ENCODE results near the gene MEGF9.
"Not testable (repeated sequence)": the region's sequence is repeated elsewhere in the genome, so short reads cannot be mapped to it uniquely, and the experiment has no call there.

MEGF9 gene

GRCh38 chr9:120714088-120714845 is at the start of gene MEGF9:
MEGF9 (minus strand) TSS chr9:120714470; CDS start chr9:120714358, 112 bp downstream.
- DNase-seq (ENCODE audit: low spot score) (peak; percentile 94), FAIRE-seq (peak; percentile 17)

DNA sequence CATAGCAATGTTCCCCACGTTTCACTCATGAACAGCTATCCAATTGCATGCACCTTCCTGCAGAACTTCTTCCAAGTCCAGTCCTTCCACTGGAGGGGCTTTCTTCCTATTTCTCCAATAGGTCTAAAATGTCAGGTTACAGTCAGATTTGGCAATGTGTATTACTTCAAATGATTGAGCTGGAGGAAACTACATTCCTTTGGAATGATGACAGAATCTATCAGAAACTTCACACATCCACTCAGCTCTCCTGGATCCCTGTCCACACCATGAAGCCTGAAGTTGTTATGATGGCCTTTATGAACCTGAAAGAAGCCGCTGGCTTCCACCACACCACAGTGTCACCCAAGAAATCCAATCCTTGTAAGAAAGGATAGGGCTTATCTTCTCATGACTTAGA is 46.7 kb upstream of the MEGF9 start:
- DNase-seq (ENCODE audit: low spot score) (no peak), FAIRE-seq (no peak)

- no peak for DNase-seq (ENCODE audit: low spot score)
- no peak for FAIRE-seq
Observed at GRCh38 chr9:120759755-120760400, 45.6 kb upstream of the MEGF9 start.

GRCh38 chr9:120758544-120758943 is 44.3 kb upstream of the MEGF9 start:
- FAIRE-seq = no peak
- DNase-seq (ENCODE audit: low spot score) = no peak

- no peak for FAIRE-seq
- no peak for DNase-seq (ENCODE audit: low spot score)
Observed at GRCh38 chr9:120757026-120757913, 43.0 kb upstream of the MEGF9 start.

DNA sequence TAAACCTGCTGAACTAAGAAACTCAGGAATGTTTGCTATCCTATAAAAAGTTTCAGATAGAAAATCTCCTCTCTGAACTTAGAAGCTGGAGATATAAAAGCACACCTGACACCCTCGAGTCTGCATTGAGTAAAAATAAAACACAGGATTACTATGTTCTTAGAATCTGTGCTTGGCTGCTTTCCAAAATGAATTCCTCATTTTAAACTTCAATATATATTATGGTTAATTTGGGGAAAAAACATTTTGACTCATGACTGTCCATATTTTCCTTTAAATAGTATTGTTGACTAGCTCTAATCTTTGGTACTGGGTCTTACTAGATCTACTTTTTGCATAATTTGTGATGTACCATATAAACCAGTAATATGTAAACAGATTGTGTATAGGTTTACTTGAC is 42.3 kb upstream of the MEGF9 start:
- DNase-seq (ENCODE audit: low spot score) (no peak), FAIRE-seq (no peak)

DNA sequence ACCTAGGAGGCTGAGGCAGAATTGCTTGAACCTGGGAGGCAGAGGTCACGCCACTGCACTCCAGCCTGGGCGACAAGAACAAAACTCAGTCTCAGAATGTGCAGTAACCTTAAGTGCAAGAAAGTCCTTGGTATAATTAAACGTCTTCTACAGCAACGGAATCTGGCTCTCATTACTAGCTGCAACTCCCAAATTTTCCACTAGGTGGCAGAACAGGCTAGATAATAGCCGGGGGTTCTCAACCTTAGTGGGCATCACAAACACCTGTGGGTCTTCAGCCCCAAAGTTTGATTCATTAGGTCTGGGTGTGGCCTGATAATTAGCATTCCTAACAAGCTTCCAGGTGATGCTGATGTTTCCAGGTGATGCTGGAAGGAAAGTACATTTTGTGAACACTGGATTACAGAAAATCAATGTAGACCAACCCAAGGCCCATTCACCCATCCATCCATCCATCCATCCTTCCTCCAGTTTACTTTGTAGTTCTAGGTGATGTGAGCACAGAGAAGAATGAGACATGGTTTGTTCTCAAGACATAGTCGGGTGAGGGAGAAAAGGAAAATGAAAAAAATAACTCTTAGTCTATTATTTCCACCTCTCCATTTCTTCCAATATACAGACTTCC is 41.7 kb upstream of the MEGF9 start:
- FAIRE-seq (peak; percentile 37), DNase-seq (ENCODE audit: low spot score) (peak; percentile 34)

GRCh38 chr9:120755044-120755443 is 40.8 kb upstream of the MEGF9 start:
- DNase-seq (ENCODE audit: low spot score) (no peak), FAIRE-seq (no peak)

- no peak for FAIRE-seq
- DNase-seq (ENCODE audit: low spot score) = no peak
Observed at GRCh38 chr9:120750421-120750820, 36.2 kb upstream of the MEGF9 start.

GRCh38 chr9:120746366-120746765 is 32.1 kb upstream of the MEGF9 start:
- DNase-seq (ENCODE audit: low spot score) = not testable (repeated sequence)

GRCh38 chr9:120745278-120745677 is 31.0 kb upstream of the MEGF9 start:
- DNase-seq (ENCODE audit: low spot score) = no peak
- no peak for FAIRE-seq

More at GRCh38 chr9:120746366-120746765, 32.1 kb upstream of the MEGF9 start:
- not testable (repeated sequence) for FAIRE-seq

GRCh38 chr9:120742951-120743416 is 28.7 kb upstream of the MEGF9 start:
- peak; percentile 25 for DNase-seq (ENCODE audit: low spot score)
- FAIRE-seq = no peak

DNA sequence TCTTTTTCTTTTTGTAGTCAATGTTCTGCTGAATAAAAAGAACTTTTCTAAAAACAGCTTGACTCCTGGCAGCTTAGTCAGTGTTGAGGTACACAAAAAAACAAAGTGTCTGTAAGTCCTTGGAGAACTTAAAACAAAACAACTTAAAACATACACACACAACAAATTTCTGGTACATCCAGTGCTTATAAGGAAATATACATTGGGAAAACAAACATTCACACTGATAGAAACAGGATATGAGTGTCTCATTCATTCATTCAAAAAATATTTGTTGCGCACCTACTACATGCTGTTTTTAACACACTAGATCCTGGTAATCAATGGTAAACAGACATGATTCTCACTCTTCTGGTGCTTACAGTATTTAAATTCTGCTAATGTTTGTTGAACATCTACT is 27.4 kb upstream of the MEGF9 start:
- no peak for FAIRE-seq

GRCh38 chr9:120741191-120741590 is 26.9 kb upstream of the MEGF9 start:
- no peak for DNase-seq (ENCODE audit: low spot score)
- no peak for FAIRE-seq

More for the DNA sequence above, 27.4 kb upstream of the MEGF9 start:
- DNase-seq (ENCODE audit: low spot score) = no peak

DNA sequence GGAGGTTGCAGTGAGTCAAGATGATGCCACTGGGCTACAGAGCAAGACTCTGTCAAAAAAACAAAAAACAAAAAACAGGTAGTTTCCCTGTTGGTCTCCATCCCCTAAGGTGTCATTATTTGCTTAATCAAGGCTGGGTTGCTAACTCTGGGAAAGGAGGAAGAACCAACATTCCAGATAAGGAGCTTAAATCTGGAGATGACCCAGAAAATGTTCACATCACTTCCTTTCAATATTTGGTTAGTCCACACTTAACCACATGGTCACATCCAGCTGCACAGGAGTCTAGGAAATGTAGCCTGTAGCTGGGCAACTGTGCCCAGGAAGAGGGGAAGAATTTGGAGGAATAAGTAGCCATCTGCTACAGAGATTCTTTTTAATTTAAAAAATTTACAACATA is 25.9 kb upstream of the MEGF9 start:
- no peak for DNase-seq (ENCODE audit: low spot score)
- no peak for FAIRE-seq

- FAIRE-seq (no peak), DNase-seq (ENCODE audit: low spot score) (no peak)
Observed at GRCh38 chr9:120737416-120738165, 23.3 kb upstream of the MEGF9 start.

DNA sequence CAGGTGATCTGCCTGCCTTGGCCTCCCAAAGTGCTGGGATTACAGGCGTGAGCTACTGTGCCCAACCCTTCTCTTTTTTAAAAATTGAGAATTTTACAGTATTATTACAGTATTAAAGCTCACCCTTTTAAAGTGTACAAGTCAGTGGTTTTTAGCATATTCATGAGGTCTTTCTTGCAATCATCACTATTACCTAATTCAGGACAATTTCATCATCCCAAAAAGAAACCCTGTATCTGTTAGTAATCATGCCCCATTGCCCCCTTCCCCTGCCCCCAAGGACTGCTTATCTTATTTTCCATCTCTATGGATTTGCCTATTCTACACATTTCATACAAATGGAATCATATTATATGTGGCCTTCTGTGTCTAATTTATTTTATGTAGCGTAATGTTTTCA is 22.6 kb upstream of the MEGF9 start:
- FAIRE-seq (no peak), DNase-seq (ENCODE audit: low spot score) (no peak)

DNA sequence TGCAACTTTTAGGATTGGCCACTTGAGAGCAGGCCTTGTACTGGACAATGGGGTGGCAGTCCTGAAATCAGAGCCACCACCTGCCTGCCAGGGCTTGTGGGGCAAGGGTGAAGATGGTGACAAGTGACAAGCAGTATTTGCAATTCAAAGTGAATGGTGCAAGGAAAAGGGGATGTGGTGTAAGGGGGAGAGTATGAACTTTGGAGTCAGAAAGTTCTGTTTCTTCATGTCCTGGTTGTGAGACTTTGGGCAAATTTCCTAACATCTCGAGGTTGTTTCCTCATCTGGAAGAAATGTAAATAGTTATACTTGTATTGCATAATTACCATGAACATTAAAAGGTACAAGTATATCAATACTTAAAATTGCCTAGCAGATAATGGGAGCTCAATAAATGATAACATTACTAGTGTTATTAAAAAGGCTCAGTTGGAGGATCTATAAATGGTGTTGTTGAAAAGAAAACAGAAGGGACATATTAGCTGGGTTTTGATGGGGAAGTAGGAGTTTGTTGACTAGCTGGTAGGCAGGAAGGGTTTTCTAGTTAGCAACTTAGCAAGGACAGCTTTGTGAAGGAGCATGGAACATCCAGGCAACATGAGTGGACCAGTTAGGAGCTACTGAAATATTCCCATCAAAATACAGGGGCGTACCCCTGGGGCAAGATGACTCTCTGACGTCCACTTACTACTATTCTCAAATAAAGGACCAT is 21.3 kb upstream of the MEGF9 start:
- no peak for FAIRE-seq

GRCh38 chr9:120734607-120735410 is 20.5 kb upstream of the MEGF9 start:
- DNase-seq (ENCODE audit: low spot score) (no peak), FAIRE-seq (no peak)

More for the DNA sequence above, 21.3 kb upstream of the MEGF9 start:
- no peak for DNase-seq (ENCODE audit: low spot score)
